Posterior cingulate gyrus (tissue), 11 donors: ENCODE measurements around the gene CCDC167.

ENCODE experiments used
- DNase-seq, 10 donors: peaks; one replicate each; pipeline versions ENCODE4 v3.0.0 to v3.0.0-alpha.2; 2020 to 2021; ENCODE audit warnings: mixed read lengths in 3 of 10
- intact Hi-C: fragments of 100-400 bp; cut with DNase I; formaldehyde crosslinking; loops from one replicate; pipeline ENCODE4 v1.15.1; 2023

The CCDC167 gene

GRCh38 chr6:37438930-37439329 lies 60.8 kb downstream of the CCDC167 start:
- DNase-seq = no peak
- intact Hi-C loops = no loop called here

- no peak for DNase-seq
- intact Hi-C loops = no loop called here
Observed at GRCh38 chr6:37435816-37436215, 63.9 kb downstream of the CCDC167 start.

GRCh38 chr6:37435373-37435772 lies 64.3 kb downstream of the CCDC167 start:
- intact Hi-C loops = no loop called here
- DNase-seq = no peak

GRCh38 chr6:37433657-37434271 lies 65.9 kb downstream of the CCDC167 start:
- DNase-seq = peak in 1 of 10 donors; percentile 15
- intact Hi-C loops = no loop called here
